OCI-LY7 (cell line): Measurements from ENCODE around the gene FAM83B. TPM values are rescaled to one million over a fixed set of nuclear protein-coding genes. Genes with fewer than 3 reads are reported as not detected.
"Not testable (repeated sequence)": the region's sequence is repeated elsewhere in the genome, so short reads cannot be mapped to it uniquely, and the experiment has no call there.

ENCODE experiments used
- Bru-seq: library from RNA; stranded (reverse); fragments of 400-500 nt; gene quantifications from one replicate; lab custom pipeline; 2021; lab: Mats Ljungman, UMichigan
- BruChase-seq, 2 experiments: library from RNA; stranded (reverse); fragments of 400-500 nt; gene quantifications; one replicate each; lab custom pipeline; 2021; lab: Mats Ljungman, UMichigan
- BruUV-seq: library from RNA; stranded (reverse); fragments of 400-500 nt; replicated peaks from 2 replicates; lab custom pipeline; 2021; lab: Mats Ljungman, UMichigan
- CTCF ChIA-PET: fragments of 300-600 bp; sonication (Branson Sonifier 250); formaldehyde crosslinking; loops from one replicate; lab custom pipeline; 2022; ENCODE audit warnings: antibody characterized with exemption; ENCODE audit not compliant: unreplicated experiment; lab: Charles Lee
- POLR2A ChIA-PET: fragments of 300-600 bp; sonication (Branson Sonifier 250); formaldehyde crosslinking; loops from one replicate; lab custom pipeline; 2022; ENCODE audit warnings: antibody characterized with exemption; lab: Charles Lee
- DNase-seq: peaks from one replicate; pipeline ENCODE4 v3.0.0-alpha.2; 2015; ENCODE audit warnings: low spot score
- H2AFZ ChIP-seq: fragments of 200-600 bp; sonication (generic), shearing (Covaris generic); 2 replicates; pipeline ENCODE4 v1.6.1; 2014; ENCODE audit warnings: mild to moderate bottlenecking, antibody characterized with exemption, low read length, moderate library complexity
- H3K27ac ChIP-seq: fragments of 200-600 bp; sonication (generic); 2 replicates; pipeline ENCODE4 v1.5.1; 2014; ENCODE audit warnings: mixed run types, low read depth, mild to moderate bottlenecking, moderate library complexity, low read length, inconsistent platforms; ENCODE audit not compliant: poor library complexity, severe bottlenecking
- H3K36me3 ChIP-seq: fragments of 200-600 bp; sonication (generic); 2 replicates; pipeline ENCODE4 v1.6.1; 2014; ENCODE audit warnings: mild to moderate bottlenecking, antibody characterized with exemption, low read length, moderate library complexity, mixed read lengths; ENCODE audit not compliant: insufficient read depth
- H3K4me1 ChIP-seq: fragments of 200-600 bp; sonication (generic); 2 replicates; pipeline ENCODE4 v1.5.1; 2014; ENCODE audit warnings: mild to moderate bottlenecking, low read length; ENCODE audit not compliant: insufficient read depth, poor library complexity, severe bottlenecking
- H3K4me2 ChIP-seq: fragments of 200-600 bp; sonication (generic); 2 replicates; pipeline ENCODE4 v1.6.1; 2014; ENCODE audit warnings: mild to moderate bottlenecking, low read length
- H3K4me3 ChIP-seq: fragments of 200-600 bp; sonication (generic); 2 replicates; pipeline ENCODE4 v1.5.1; 2014; ENCODE audit warnings: mild to moderate bottlenecking, low read depth, low read length; ENCODE audit not compliant: poor library complexity, severe bottlenecking
- H3K79me2 ChIP-seq: fragments of 200-600 bp; sonication (generic); 2 replicates; pipeline ENCODE4 v1.6.1; 2016; ENCODE audit warnings: low read depth, mild to moderate bottlenecking, low read length, moderate library complexity, mixed read lengths; ENCODE audit not compliant: insufficient read depth
- H3K9me2 ChIP-seq: fragments of 200-600 bp; sonication (generic); 2 replicates; pipeline ENCODE4 v1.6.1; 2016; ENCODE audit warnings: mild to moderate bottlenecking, low read length, mixed read lengths; ENCODE audit not compliant: insufficient read depth
- H3K9me3 ChIP-seq: fragments of 200-600 bp; sonication (generic); 2 replicates; pipeline ENCODE4 v1.6.1; 2014; ENCODE audit warnings: mild to moderate bottlenecking, mixed run types, low read length, mixed read lengths
- H4K20me1 ChIP-seq: fragments of 200-600 bp; sonication (generic); 2 replicates; pipeline ENCODE4 v1.6.1; 2014; ENCODE audit warnings: mild to moderate bottlenecking, antibody characterized with exemption, low read length, moderate library complexity, mixed read lengths; ENCODE audit not compliant: insufficient read depth
- CTCF ChIP-seq: fragments of 200-600 bp; sonication (generic); conservative IDR thresholded peaks from 2 replicates; pipeline ENCODE4 v1.5.1; 2014; ENCODE audit warnings: mild to moderate bottlenecking, antibody characterized with exemption, low read length, moderate library complexity, mixed read lengths
- EZH2phosphoT487 ChIP-seq: fragments of 200-600 bp; sonication (generic); IDR thresholded peaks from 2 replicates; pipeline ENCODE4 v1.6.1; 2018; ENCODE audit warnings: low read depth, borderline replicate concordance, mild to moderate bottlenecking, mixed run types, antibody characterized with exemption, low read length, moderate library complexity, mixed read lengths
- intact Hi-C: fragments of 100-400 bp; cut with micrococcal nuclease; formaldehyde crosslinking; loops from one replicate; pipeline ENCODE4 v1.10.0; 2022; ENCODE audit not compliant: unreplicated experiment
- long read RNA-seq: library from polyadenylated mRNA; stranded (forward); transcript quantifications from one replicate; pipeline ENCODE4 v2.0.0, GENCODE V29; 2022
- total RNA-seq, 2 experiments: library from RNA; depleted of rRNA in 1 of 2; stranded (reverse); fragments of >200 nt in 1 of 2; shearing (Covaris generic) in 1 of 2; gene quantifications; 2 replicates each; pipeline ENCODE4 v1.2.3, GENCODE V29; 2014 to 2022

FAM83B gene
- total RNA-seq (2014; rRNA removed; shearing (Covaris generic)) (not detected in 2 replicates), total RNA-seq (2022) (not detected in 2 replicates), Bru-seq, nascent RNA (not detected), BruChase-seq, experiment 1, labeled RNA remaining after a 6-hour chase (percentile 10 among the genes with signal in this experiment), BruChase-seq, experiment 2, labeled RNA remaining after a 2-hour chase (percentile 7 among the genes with signal in this experiment)
- long read RNA-seq, result 0 reads

GRCh38 chr6:54846243-54846856 lies at the start of gene FAM83B:
Gene FAM83B (plus strand): TSS chr6:54846771. CDS start chr6:54870247, 23,476 bp downstream.
- TF ChIP-seq EZH2phosphoT487, result no peak
- TF ChIP-seq CTCF, result no peak
- BruUV-seq, result no TSS peak

GRCh38 chr6:54796918-54797317 lies 49.7 kb upstream of the FAM83B start:
- H3K4me1 ChIP-seq, BruUV-seq, H3K4me3 ChIP-seq, CTCF ChIA-PET, H2AFZ ChIP-seq, H3K27ac ChIP-seq, POLR2A ChIA-PET, H3K9me2 ChIP-seq, H3K79me2 ChIP-seq, H3K36me3 ChIP-seq, H3K4me2 ChIP-seq, H3K9me3 ChIP-seq, intact Hi-C loops, H4K20me1 ChIP-seq, DNase-seq: not testable (repeated sequence)

More at GRCh38 chr6:54846243-54846856, at the start of gene FAM83B:
- CTCF ChIA-PET, result no interaction called here
- no peaks in the 10 kb centered on the region for H3K4me1 ChIP-seq
- H3K9me3 ChIP-seq, result no peaks in the 10 kb centered on the region
- no peak within 1 kb of the TSS for H3K4me3 ChIP-seq
- DNase-seq, result no peak
- H3K4me2 ChIP-seq, result no peak within 1 kb of the TSS
- H4K20me1 ChIP-seq, result no peaks in the 10 kb centered on the region
- no peak within 1 kb of the TSS for H3K27ac ChIP-seq
- H3K79me2 ChIP-seq, result no peaks in the 10 kb centered on the region
- no peaks in the 10 kb centered on the region for H3K9me2 ChIP-seq
- POLR2A ChIA-PET, result no interaction called here
- H2AFZ ChIP-seq, result no peak within 1 kb of the TSS
- no peaks in the 10 kb centered on the region for H3K36me3 ChIP-seq
- intact Hi-C loops, result no loop called here

- ChIA-PET CTCF (no interaction called here), POLR2A (no interaction called here)
- no TSS peak for BruUV-seq
Observed at GRCh38 chr6:54800050-54800600, 46.4 kb upstream of the FAM83B start.

More at GRCh38 chr6:54800050-54800600, 46.4 kb upstream of the FAM83B start:
- Histone ChIP-seq H3K36me3 (no peaks in the 10 kb centered on the region), H3K9me2 (no peaks in the 10 kb centered on the region), H3K79me2 (no peaks in the 10 kb centered on the region), H3K9me3 (no peaks in the 10 kb centered on the region), H3K4me2 (no peak overlapping the region), H4K20me1 (no peaks in the 10 kb centered on the region), H2AFZ (no peak overlapping the region), H3K4me3 (no peak overlapping the region), H3K4me1 (no peaks in the 10 kb centered on the region), H3K27ac (no peak overlapping the region)
- TF ChIP-seq CTCF, result no peak
- no peak for TF ChIP-seq EZH2phosphoT487
- no peak for DNase-seq
- intact Hi-C loops, result no loop called here
